Spleen (tissue), 7 donors: ENCODE results near the gene DDR1.

ENCODE experiments used
- CTCF ChIP-seq, 11 experiments: fragments of 200-600 bp in 7 of 11; fragments of 450-650 bp in 4 of 11; sonication (generic) in 4 of 11; IDR thresholded peaks in 8 of 11; conservative IDR thresholded peaks in 3 of 11; 1 replicate in 7 of 11; 2 replicates in 4 of 11; pipeline versions ENCODE4 v1.4.0 to v1.8.0; 2016 to 2021; ENCODE audit warnings: antibody characterized with exemption in 11 of 11, inconsistent platforms in 4 of 11, mild to moderate bottlenecking in 1 of 11
- POLR2AphosphoS5 ChIP-seq, 3 donors: sonication (generic); formaldehyde crosslinking; IDR thresholded peaks; one replicate each; pipeline ENCODE4 v1.5.1; 2017; ENCODE audit warnings: antibody characterized with exemption in 3 of 3
- donor health status: DM: no; HTN: no; CAD: no; lungs with moderate emphysema.
- donor health status: DM: no; HTN: no; CAD: no.
- donor health status: DM: no; HTN: no; CAD: no.

GRCh38 chr6:30845183-30845582 is 39.1 kb upstream of the DDR1 start:
- no peak for TF ChIP-seq CTCF (IDR thresholded peaks at IDR 0.05 in 8 of 11, conservative IDR thresholded peaks at IDR 0.05 in 3 of 11)
- TF ChIP-seq POLR2AphosphoS5 (IDR thresholded peaks at IDR 0.05) = no peak
